IMR-90 (cell line): ENCODE data around the gene SH2B3. TPM values are rescaled to one million over a fixed set of nuclear protein-coding genes. Genes with fewer than 3 reads are reported as not detected.

Experiments
- ATAC-seq: fragments of 200-7000 bp; cut with Tn5 transposase; 2 replicates; pipeline ENCODE4 v1.9.1; 2020; ENCODE audit warnings: low read depth, mild to moderate bottlenecking, moderate library complexity
- BruUV-seq: library from RNA; stranded (reverse); fragments of 400-500 nt; replicated peaks from 2 replicates; lab custom pipeline; 2021; lab: Mats Ljungman, UMichigan
- CTCF ChIA-PET: fragments of 300-600 bp; formaldehyde crosslinking; extraction: SDS; loops from one replicate; lab custom pipeline; 2021; ENCODE audit warnings: antibody characterized with exemption; lab: Yijun Ruan, JAX
- POLR2A ChIA-PET: fragments of 300-600 bp; sonication (Branson Sonifier 250); formaldehyde crosslinking; loops from one replicate; lab custom pipeline; 2022; ENCODE audit warnings: antibody characterized with exemption; ENCODE audit not compliant: unreplicated experiment; lab: Charles Lee
- DNase-seq: peaks from one replicate; pipeline ENCODE4 v3.0.0; 2013
- H2AFZ ChIP-seq: replicated peaks from 2 replicates; pipeline ENCODE3; 2013; ENCODE audit warnings: low read length, mild to moderate bottlenecking; ENCODE audit not compliant: poor library complexity
- H2AK5ac ChIP-seq: 2 replicates; pipeline ENCODE4 v1.6.1; 2013; ENCODE audit warnings: low read depth, low read length, inconsistent platforms
- H2AK9ac ChIP-seq: replicated peaks from 2 replicates; pipeline ENCODE3; 2013; ENCODE audit warnings: mild to moderate bottlenecking, low read depth, low read length, moderate library complexity; ENCODE audit not compliant: poor library complexity
- H2BK120ac ChIP-seq: 2 replicates; pipeline ENCODE4 v1.6.1; 2013; ENCODE audit warnings: low read depth, low read length, inconsistent platforms
- H2BK15ac ChIP-seq: 3 replicates; pipeline ENCODE4 v1.6.1; 2013; ENCODE audit warnings: low read depth, low read length, inconsistent platforms
- H2BK20ac ChIP-seq: 2 replicates; pipeline ENCODE4 v1.6.1; 2013; ENCODE audit warnings: low read depth, mild to moderate bottlenecking, inconsistent platforms, low read length, moderate library complexity
- H2BK5ac ChIP-seq: 2 replicates; pipeline ENCODE4 v1.6.1; 2013; ENCODE audit warnings: mild to moderate bottlenecking, low read depth, low read length, inconsistent platforms; ENCODE audit not compliant: poor library complexity, severe bottlenecking
- H3K14ac ChIP-seq: replicated peaks from 2 replicates; pipeline ENCODE4 v1.6.1; 2013; ENCODE audit warnings: low read depth, low read length, inconsistent platforms
- H3K18ac ChIP-seq: 2 replicates; pipeline ENCODE4 v1.6.1; 2013; ENCODE audit warnings: low read depth, low read length, control low read depth
- H3K23ac ChIP-seq: 2 replicates; pipeline ENCODE4 v1.6.1; 2013; ENCODE audit warnings: low read depth, low read length, inconsistent platforms
- H3K27ac ChIP-seq: 2 replicates; pipeline ENCODE4 v1.5.1; 2013; ENCODE audit warnings: mild to moderate bottlenecking, control low read depth, low read length; ENCODE audit not compliant: insufficient read depth
- H3K27me3 ChIP-seq: 2 replicates; pipeline ENCODE4 v1.6.1; 2013; ENCODE audit warnings: low read length; ENCODE audit not compliant: control insufficient read depth, insufficient read depth
- H3K36me3 ChIP-seq: 2 replicates; pipeline ENCODE4 v1.6.1; 2013; ENCODE audit warnings: low read length, mixed read lengths; ENCODE audit not compliant: control insufficient read depth, insufficient read depth
- H3K4ac ChIP-seq: 2 replicates; pipeline ENCODE4 v1.6.1; 2013; ENCODE audit warnings: low read depth, low read length, inconsistent platforms
- H3K4me1 ChIP-seq: 2 replicates; pipeline ENCODE4 v1.6.1; 2013; ENCODE audit warnings: low read length, mixed read lengths; ENCODE audit not compliant: control insufficient read depth, insufficient read depth
- H3K4me2 ChIP-seq: 2 replicates; pipeline ENCODE4 v1.6.1; 2013; ENCODE audit warnings: low read depth, mild to moderate bottlenecking, control low read depth, low read length, moderate library complexity
- H3K4me3 ChIP-seq: 2 replicates; pipeline ENCODE4 v1.5.1; 2013; ENCODE audit warnings: low read depth, mild to moderate bottlenecking, control low read depth, low read length, moderate library complexity; ENCODE audit not compliant: insufficient read depth
- H3K56ac ChIP-seq: 2 replicates; pipeline ENCODE4 v1.6.1; 2013; ENCODE audit warnings: low read length, inconsistent platforms; ENCODE audit not compliant: insufficient read depth; ENCODE audit errors: extremely low read depth
- H3K79me1 ChIP-seq, 2 experiments: 2 replicates each; pipeline ENCODE4 v1.6.1; 2013; ENCODE audit warnings: low read length in 2 of 2, inconsistent platforms in 1 of 2, low read depth in 1 of 2
- H3K9ac ChIP-seq: 2 replicates; pipeline ENCODE4 v1.6.1; 2013; ENCODE audit warnings: low read depth, low read length, control low read depth
- H3K9me1 ChIP-seq: 2 replicates; pipeline ENCODE4 v1.6.1; 2013; ENCODE audit warnings: low read length, inconsistent platforms; ENCODE audit not compliant: insufficient read depth
- H3K9me3 ChIP-seq: 2 replicates; pipeline ENCODE4 v1.6.1; 2013; ENCODE audit warnings: low read length; ENCODE audit not compliant: control insufficient read depth, insufficient read depth
- H4K20me1 ChIP-seq: 2 replicates; pipeline ENCODE4 v1.6.1; 2013; ENCODE audit warnings: low read length, inconsistent platforms; ENCODE audit not compliant: insufficient read depth
- H4K5ac ChIP-seq: 2 replicates; pipeline ENCODE4 v1.6.1; 2013; ENCODE audit warnings: mild to moderate bottlenecking, low read depth, low read length, control low read depth
- H4K8ac ChIP-seq, 2 experiments: 2 replicates each; pipeline ENCODE4 v1.6.1; 2013; ENCODE audit warnings: low read depth in 2 of 2, low read length in 2 of 2, control low read depth in 1 of 2, inconsistent platforms in 1 of 2
- H4K91ac ChIP-seq: 2 replicates; pipeline ENCODE4 v1.6.1; 2013; ENCODE audit warnings: low read depth, low read length, inconsistent platforms; ENCODE audit not compliant: insufficient read depth
- CEBPB ChIP-seq: IDR thresholded peaks from 2 replicates; pipeline ENCODE4 v1.6.1; 2012; ENCODE audit warnings: low read depth, low read length, improper control_type of control experiment
- FOS ChIP-seq: fragments of 150-350 bp; IDR thresholded peaks from 2 replicates; pipeline ENCODE4 v1.6.1; 2016; ENCODE audit warnings: low read depth, low read length
- WGBS, 2 experiments: methylation state at CpG; one replicate each; pipeline versions ENCODE4 v1.1.5 to v1.1.7; 2013; ENCODE audit warnings: missing lambda C conversion rate in 2 of 2; ENCODE audit not compliant: insufficient read length in 1 of 2; ENCODE audit errors: extremely low coverage in 2 of 2; 5-methylcytosine and 5-hydroxymethylcytosine counted together
- dilution Hi-C: fragments of 300-500 bp; cut with HindIII; formaldehyde crosslinking; loops from one replicate; pipeline ENCODE4 v1.14.3; 2018; ENCODE audit warnings: low sequenced_read_pairs; ENCODE audit not compliant: unreplicated experiment
- in situ Hi-C: fragments of 300-500 bp; cut with MboI; formaldehyde crosslinking; loops from 3 replicates; pipeline ENCODE4 v1.14.3; 2019; ENCODE audit warnings: low sequenced_read_pairs, inconsistent platforms, mixed read lengths
- intact Hi-C: fragments of 100-400 bp; cut with micrococcal nuclease; formaldehyde crosslinking; loops from 2 replicates; pipeline ENCODE4 v1.10.0; 2022
- polyA plus RNA-seq, 3 experiments: library from polyadenylated mRNA; depleted of rRNA; stranded (reverse); fragments of >200 nt; gene quantifications; 2 replicates each; pipeline ENCODE4 v1.2.3, GENCODE V29; 2012; ENCODE audit warnings: low replicate concordance in 1 of 3
- total RNA-seq: library from RNA; depleted of rRNA; stranded (reverse); fragments of >200 nt; gene quantifications from 2 replicates; pipeline ENCODE4 v1.2.3, GENCODE V29; 2012

Gene SH2B3
- total and polyA plus RNA-seq, 2 of the 4 experiments (the other 2 are of a cell fraction), result 9.3 to 20.2 TPM

- H2BK15ac ChIP-seq, result no peak overlapping the region
- no TSS peak for BruUV-seq
- H3K9me1 ChIP-seq, result no peaks in the 10 kb centered on the region
- in situ Hi-C loops (no loop called here), dilution Hi-C loops (no loop called here), intact Hi-C loops (no loop called here)
- no peaks in the 10 kb centered on the region for H3K4me1 ChIP-seq
- H3K27me3 ChIP-seq, result peaks cover 20% of the 10 kb centered on the region
- no peaks in the 10 kb centered on the region for H3K9me3 ChIP-seq
- no peaks in the 10 kb centered on the region for H3K36me3 ChIP-seq
- no peak overlapping the region for H3K27ac ChIP-seq
- no peak overlapping the region for H3K14ac ChIP-seq
- ChIA-PET CTCF (no interaction called here), POLR2A (no interaction called here)
- no peak overlapping the region for H2AK5ac ChIP-seq
- H3K9ac ChIP-seq, result no peak overlapping the region
- no peak overlapping the region for H2AFZ ChIP-seq
- H4K8ac ChIP-seq, result no peak overlapping the region
- 0% methylated on average over 3 of the region's 3 CpGs; no CpG with 5 or more reads in 1 of the 2 experiments for WGBS, 2 experiments
- TF ChIP-seq FOS, result no peak
- no peak for TF ChIP-seq CEBPB
- H3K23ac ChIP-seq, result no peak overlapping the region
- H3K79me1 ChIP-seq, result no peaks in the 10 kb centered on the region
- ATAC-seq (no peak), DNase-seq (no peak)
- H3K4me3 ChIP-seq, result no peak overlapping the region
- no peak overlapping the region for H3K4me2 ChIP-seq
- no peak overlapping the region for H2AK9ac ChIP-seq
- no peak overlapping the region for H2BK120ac ChIP-seq
- H3K4ac ChIP-seq, result no peak overlapping the region
- H2BK20ac ChIP-seq, result no peak overlapping the region
- no peak overlapping the region for H3K18ac ChIP-seq
- no peaks in the 10 kb centered on the region for H4K20me1 ChIP-seq
- no peak overlapping the region for H2BK5ac ChIP-seq
- no peak overlapping the region for H4K5ac ChIP-seq
- no peak overlapping the region for H3K56ac ChIP-seq
- H4K91ac ChIP-seq, result no peak overlapping the region
Observed at GRCh38 chr12:111386885-111387284, 18.8 kb upstream of the SH2B3 start.
